HFF-Myc (cell line): Measurements from ENCODE around the gene ITPK1.

ENCODE experiments used
- DNase-seq: peaks from one replicate; pipeline ENCODE4 v3.0.0-alpha.2; 2011; ENCODE audit warnings: low read depth; ENCODE audit errors: extremely low read depth
- H3K4me3 ChIP-seq: replicated peaks from 2 replicates; pipeline ENCODE4 v1.5.1; 2011; ENCODE audit warnings: low read depth, mild to moderate bottlenecking, control low read depth, low read length
- CTCF ChIP-seq: IDR thresholded peaks from 2 replicates; pipeline ENCODE4 v1.5.1; 2012; ENCODE audit warnings: mild to moderate bottlenecking, low read depth, low read length, control low read depth; ENCODE audit errors: missing control alignments

ITPK1 gene

GRCh38 chr14:92964124-92965109 is 151.3 kb downstream of the ITPK1 start:
- H3K4me3 ChIP-seq: no peak overlapping the region
- no peak for DNase-seq
- no peak for TF ChIP-seq CTCF

GRCh38 chr14:92963301-92964123 is 152.2 kb downstream of the ITPK1 start:
- TF ChIP-seq CTCF: no peak
- H3K4me3 ChIP-seq: no peak overlapping the region
- DNase-seq: no peak

- no peak for TF ChIP-seq CTCF
- H3K4me3 ChIP-seq: no peak overlapping the region
- DNase-seq: no peak
These were observed 153.0 kb downstream of the ITPK1 start for GRCh38 chr14:92962831-92963095.

GRCh38 chr14:92962031-92962830 is 153.5 kb downstream of the ITPK1 start:
- no peak for TF ChIP-seq CTCF
- H3K4me3 ChIP-seq: no peak overlapping the region
- no peak for DNase-seq

- DNase-seq: no peak
- H3K4me3 ChIP-seq: no peak overlapping the region
- TF ChIP-seq CTCF: no peak
These were observed 154.2 kb downstream of the ITPK1 start for GRCh38 chr14:92961567-92961855.

GRCh38 chr14:92960706-92961566 is 154.8 kb downstream of the ITPK1 start:
- no peak overlapping the region for H3K4me3 ChIP-seq
- TF ChIP-seq CTCF: no peak
- no peak for DNase-seq
